GM12872 (cell line): ENCODE data around the gene EYA2.

Experiments used
- CTCF ChIP-seq: IDR thresholded peaks from 3 replicates; pipeline ENCODE4 v1.5.1; 2011; ENCODE audit warnings: low read depth, mild to moderate bottlenecking, low read length, moderate library complexity; ENCODE audit not compliant: insufficient read depth

Gene EYA2

GRCh38 chr20:47216819-47217410 lies 322.3 kb downstream of the EYA2 start:
- TF ChIP-seq CTCF, result no peak

- TF ChIP-seq CTCF, result no peak
These were observed 323.1 kb downstream of the EYA2 start for GRCh38 chr20:47217482-47218446.

GRCh38 chr20:47220161-47220582 lies 325.5 kb downstream of the EYA2 start:
- TF ChIP-seq CTCF, result peak; percentile 68

- no peak for TF ChIP-seq CTCF
These were observed 326.5 kb downstream of the EYA2 start for GRCh38 chr20:47221036-47221625.

GRCh38 chr20:47222468-47223119 lies 328.0 kb downstream of the EYA2 start:
- TF ChIP-seq CTCF, result no peak

GRCh38 chr20:47223896-47224295 lies 329.3 kb downstream of the EYA2 start:
- TF ChIP-seq CTCF, result no peak

GRCh38 chr20:47224300-47224791 lies 329.7 kb downstream of the EYA2 start:
- TF ChIP-seq CTCF, result no peak
